HepG2 (cell line): ENCODE results near the gene CDCA4.

Experiments used
- CTCF ChIP-seq: sonication (generic); formaldehyde crosslinking; IDR thresholded peaks from 2 replicates; pipeline ENCODE4 v1.5.0; 2020; ENCODE audit warnings: mild to moderate bottlenecking, missing genetic modification reagents, moderate library complexity
- POLR2AphosphoS5 ChIP-seq: IDR thresholded peaks from 2 replicates; pipeline ENCODE4 v1.6.1; 2012; ENCODE audit warnings: low read depth, low read length
- ZBTB42 ChIP-seq: sonication (generic); formaldehyde crosslinking; IDR thresholded peaks from 2 replicates; pipeline ENCODE4 v1.5.0; 2020; ENCODE audit warnings: mild to moderate bottlenecking, missing genetic modification reagents

GRCh38 chr14:104969741-104970230 is 51.1 kb downstream of the CDCA4 start:
- TF ChIP-seq CTCF (CRISPR knock-in tag): no peak
- no peak for TF ChIP-seq ZBTB42
- no peak for TF ChIP-seq POLR2AphosphoS5
